Stimulated activated CD4-positive, alpha-beta T cell treated with anti-CD3 and anti-CD28 coated beads, TNF-alpha, amount 100 ng/mL, for 24 hours (primary cell): ENCODE results near the gene SEC14L5.

Source experiments
- DNase-seq, 3 experiments: peaks; one replicate each; pipeline ENCODE4 v3.0.0-alpha.2; 2020; ENCODE audit warnings: low read depth in 3 of 3

The SEC14L5 gene

GRCh38 chr16:4984174-4984990 lies 26.3 kb downstream of the SEC14L5 start:
- DNase-seq: no peak

- no peak for DNase-seq
Measured at GRCh38 chr16:4987250-4987579, 29.1 kb downstream of the SEC14L5 start.

- DNase-seq: no peak
Measured at GRCh38 chr16:4987580-4988374, 29.6 kb downstream of the SEC14L5 start.

GRCh38 chr16:4988647-4989046 lies 30.5 kb downstream of the SEC14L5 start:
- no peak for DNase-seq

GRCh38 chr16:4989391-4990006 lies 31.4 kb downstream of the SEC14L5 start:
- DNase-seq: no peak

GRCh38 chr16:4990415-4990814 lies 32.3 kb downstream of the SEC14L5 start:
- no peak for DNase-seq

GRCh38 chr16:4991754-4992153 lies 33.6 kb downstream of the SEC14L5 start:
- no peak for DNase-seq

- DNase-seq: no peak
Measured at GRCh38 chr16:4994719-4995434, 36.7 kb downstream of the SEC14L5 start.

- DNase-seq: no peak
Measured at GRCh38 chr16:5000573-5001001, 42.5 kb downstream of the SEC14L5 start.

GRCh38 chr16:5001571-5001970 lies 43.4 kb downstream of the SEC14L5 start:
- DNase-seq: no peak

- DNase-seq: no peak
Measured at GRCh38 chr16:5001986-5002385, 43.9 kb downstream of the SEC14L5 start.

- no peak for DNase-seq
Measured at GRCh38 chr16:5002699-5003143, 44.6 kb downstream of the SEC14L5 start.

GRCh38 chr16:5003211-5003610 lies 45.1 kb downstream of the SEC14L5 start:
- DNase-seq: no peak

- DNase-seq: no peak
Measured at GRCh38 chr16:5003828-5004227, 45.7 kb downstream of the SEC14L5 start.

- DNase-seq: no peak
Measured at GRCh38 chr16:5004311-5004710, 46.2 kb downstream of the SEC14L5 start.

- no peak for DNase-seq
Measured at GRCh38 chr16:5005916-5006315, 47.8 kb downstream of the SEC14L5 start.

GRCh38 chr16:5006348-5007193 lies 48.4 kb downstream of the SEC14L5 start:
- DNase-seq: no peak

- no peak for DNase-seq
Measured at GRCh38 chr16:5007256-5007655, 49.1 kb downstream of the SEC14L5 start.

GRCh38 chr16:5008311-5008731 lies 50.2 kb downstream of the SEC14L5 start:
- no peak for DNase-seq

GRCh38 chr16:5010576-5011329 lies 52.6 kb downstream of the SEC14L5 start:
- no peak for DNase-seq
